Heart right ventricle (tissue), 16 donors: ENCODE measurements around the gene ATOX1. TPM values are rescaled to one million over a fixed set of nuclear protein-coding genes. Genes with fewer than 3 reads are reported as not detected.

Experiments
- ATAC-seq, 8 donors: fragments of 200-7000 bp; cut with Tn5 transposase; one replicate each; pipeline ENCODE4 v1.9.1; 2020; ENCODE audit warnings: mild to moderate bottlenecking in 8 of 8, moderate library complexity in 8 of 8, moderate number of reproducible peaks in 1 of 8
- DNase-seq, 2 donors: peaks; one replicate each; pipeline ENCODE4 v3.0.0-alpha.2; 2020
- H3K27ac ChIP-seq, 10 donors: fragments of 200-600 bp; sonication (generic) in 2 of 10; one replicate each; pipeline versions ENCODE4 v1.5.0 to v1.8.0; 2020 to 2022; ENCODE audit warnings: mild to moderate bottlenecking in 3 of 10
- H3K27me3 ChIP-seq, 7 donors: fragments of 200-600 bp; one replicate each; pipeline ENCODE4 v1.8.0; 2021 to 2022; ENCODE audit warnings: mild to moderate bottlenecking in 2 of 7
- H3K36me3 ChIP-seq, 9 donors: fragments of 200-600 bp; sonication (generic) in 1 of 9; one replicate each; pipeline versions ENCODE4 v1.5.0 to v1.8.0; 2020 to 2022; ENCODE audit warnings: mild to moderate bottlenecking in 2 of 9
- H3K4me1 ChIP-seq, 9 donors: fragments of 200-600 bp; sonication (generic) in 1 of 9; one replicate each; pipeline versions ENCODE4 v1.5.0 to v1.8.0; 2020 to 2022; ENCODE audit warnings: mild to moderate bottlenecking in 4 of 9
- H3K4me3 ChIP-seq, 10 donors: fragments of 200-600 bp; sonication (generic) in 2 of 10; one replicate each; pipeline versions ENCODE4 v1.5.0 to v1.8.0; 2020 to 2022; ENCODE audit warnings: mild to moderate bottlenecking in 7 of 10, moderate library complexity in 2 of 10
- H3K9me3 ChIP-seq, 11 donors: fragments of 200-600 bp in 10 of 11; sonication (generic) in 2 of 11; one replicate each; pipeline versions ENCODE4 v1.5.0 to v1.8.0; 2013 to 2022; ENCODE audit warnings: mild to moderate bottlenecking in 2 of 11, control low read depth in 1 of 11, moderate library complexity in 1 of 11
- CTCF ChIP-seq, 9 donors: fragments of 200-600 bp; sonication (generic) in 2 of 9; IDR thresholded peaks; one replicate each; pipeline versions ENCODE4 v1.5.0 to v1.8.0; 2021 to 2022; ENCODE audit warnings: antibody characterized with exemption in 9 of 9, mild to moderate bottlenecking in 5 of 9, moderate library complexity in 1 of 9
- WGBS, 2 donors: extraction: QIAGEN DNeasy Blood & Tissue Kit; methylation state at CpG; one replicate each; pipeline ENCODE4 v1.1.7; 2013; ENCODE audit warnings: inconsistent platforms in 1 of 2; 5-methylcytosine and 5-hydroxymethylcytosine counted together
- intact Hi-C, 10 donors: fragments of 100-400 bp; cut with DNase I; formaldehyde crosslinking; loops; one replicate each; pipeline versions ENCODE4 v1.11.1 to v1.14.2; 2022
- long read RNA-seq, 3 donors: library from polyadenylated mRNA; unstranded; transcript quantifications; one replicate each; pipeline ENCODE4 v2.0.0, GENCODE V29; 2020 to 2021
- polyA plus RNA-seq, 2 donors: library from polyadenylated mRNA; stranded (reverse); fragments of 200-250 nt; gene quantifications; one replicate each; pipeline ENCODE4 v1.2.3, GENCODE V29; 2013
- total RNA-seq, 10 donors: library from RNA; stranded (reverse); fragmentation: NEBNext Ultra II Directional in 3 of 10; extraction: Animal tissue kit (Norgen Biotek cat#: 25700) in 3 of 10; gene quantifications; one replicate each; pipeline versions ENCODE4 v1.2.1 to v1.2.4, GENCODE V29; 2021 to 2023
- donor health status: Arrhythmogenic right ventricular cardiomyopathy.
- donor health status: ischemic (EF 13 %, LVEDD 7.1; RV severe dilation, severe dysfunction).
- donor health status: healthy with polysubstance abuse.
- donor health status: DM: no; HTN: yes; CAD: no.
- donor health status: DM: no; HTN: no; CAD: no.
- donor health status: ischemic (EF 25% LVEDD 6.9; RV normal size, moderate dysfunction).
- donor health status: ischemic (EF 25% LVEDD 5.7; RV mildly dilated, moderate dysfunction).
- donor health status: healthy.
- donor health status: DM: yes; HTN: yes; CAD: no.
- donor health status: Ischemic cardiomyopathy.
- donor health status: ischemic (EF 35%, LVEDD 5.7; RV mildly dilated, moderate dysfunction).
- donor health status: nonischemic (EF 11% LVEDD 7.7; RV severe dilation, severe dysfunction).
- donor health status: DM: yes; HTN: yes; CAD: no.
- donor health status: PGD.
- donor health status: ischemic (EF 29% LVEDD 5.4; RV normal size, mild dysfunction).
- donor health status: nonischemic (EF 23%, LVEDD 6.1; RV moderate dilation, normal function).

Gene ATOX1
- total RNA-seq (10 to 100 TPM; 52.5 to 77.5 (median 65.8) TPM), polyA plus RNA-seq (100 to 1,000 TPM in 1 of 2 donors, 10 to 100 TPM in 1; 82.5 to 125 TPM)
- long read RNA-seq, donor 1, transcript ATOX1-201 (4 exons, 488 nt), result major isoform, 13 of 17 reads
- long read RNA-seq, donor 1, partial matches to known transcripts, result 2 of 17 reads
- long read RNA-seq, donor 1, other reads (novel, unspliced or antisense), result 2 of 17 reads
- long read RNA-seq, donor 2, transcript ATOX1-201 (4 exons, 488 nt), result major isoform, 15 of 23 reads
- long read RNA-seq, donor 2, partial matches to known transcripts, result 1 of 23 reads
- long read RNA-seq, donor 2, other reads (novel, unspliced or antisense), result 5 of 23 reads
- long read RNA-seq, donor 3, partial matches to known transcripts, result 0 of 3 reads
- long read RNA-seq, donor 3, other reads (novel, unspliced or antisense), result 2 of 3 reads

GRCh38 chr5:151758430-151759241, at the start of gene ATOX1:
ATOX1 (minus strand) TSS chr5:151758631; CDS start chr5:151758551, 80 bp downstream.
- intact Hi-C loops, result loop anchor here in 1 of 10 donors (1.0 kb wide), 1 partner anchor 13 kb away; the partner anchor contains the start of gene G3BP1

GRCh38 chr5:151805414-151806223, 47.2 kb upstream of the ATOX1 start:
- peaks cover 0 to 40% (median 19%) of the 10 kb centered on the region in 9 donors for H3K4me1 ChIP-seq
- H3K9me3 ChIP-seq, result no peaks in the 10 kb centered on the region
- no peak for DNase-seq
- TF ChIP-seq CTCF (IDR thresholded peaks at IDR 0.05), result no peak
- 96% methylated on average over 3 of the region's 3 CpGs for WGBS, 2 donors
- no peaks in the 10 kb centered on the region for H3K27me3 ChIP-seq
- H3K27ac ChIP-seq, result no peak overlapping the region
- H3K4me3 ChIP-seq, result no peak overlapping the region
- peaks cover 0 to 94% (median 28%) of the 10 kb centered on the region in 9 donors for H3K36me3 ChIP-seq
- intact Hi-C loops, result no loop called here
- ATAC-seq, result peak in 7 of 8 donors; percentile 27 to 92 (median 72)

More at GRCh38 chr5:151758430-151759241, at the start of gene ATOX1:
- peak; percentile 99 to 100 (median 100) for ATAC-seq
- DNase-seq, result peak; percentile 92 to 94
- Histone ChIP-seq H3K36me3 (peaks cover 0 to 4% (median 0%) of the 10 kb centered on the region in 9 donors), H3K27me3 (no peaks in the 10 kb centered on the region), H3K27ac (peak within 1 kb of the TSS; percentile 41 to 90 (median 86)), H3K9me3 (no peaks in the 10 kb centered on the region), H3K4me3 (peak within 1 kb of the TSS; percentile 50 to 96 (median 84)), H3K4me1 (peaks cover 3 to 37% (median 24%) of the 10 kb centered on the region in 9 donors)
- TF ChIP-seq CTCF (IDR thresholded peaks at IDR 0.05), result peak in 6 of 9 donors; percentile 11 to 44 (median 42)
- WGBS, 2 donors, result 4 to 5% methylated on average over 60 to 61 of the region's 61 CpGs

- peak in 3 of 8 donors; percentile 28 to 66 (median 49) for ATAC-seq
- H3K9me3 ChIP-seq, result no peaks in the 10 kb centered on the region
- no peak overlapping the region for H3K4me3 ChIP-seq
- WGBS, 2 donors, result 58 to 61% methylated on average over 2 of the region's 2 CpGs
- peaks cover 0 to 100% (median 71%) of the 10 kb centered on the region in 9 donors for H3K36me3 ChIP-seq
- H3K27ac ChIP-seq, result peak overlapping the region in 1 of 10 donors; percentile 29
- no peak for TF ChIP-seq CTCF (IDR thresholded peaks at IDR 0.05)
- no peaks in the 10 kb centered on the region for H3K27me3 ChIP-seq
- DNase-seq, result no peak
- H3K4me1 ChIP-seq, result peaks cover 0 to 29% (median 8%) of the 10 kb centered on the region in 9 donors
- intact Hi-C loops, result no loop called here
Measured at GRCh38 chr5:151800532-151800931, 42.1 kb upstream of the ATOX1 start.
